Stimulated activated CD8-positive, alpha-beta memory T cell treated with anti-CD3 and anti-CD28 coated beads, Interleukin-4, amount 100 ng/mL, for 4 hours (primary cell): ENCODE data around the gene ZNF100.
"Not testable (repeated sequence)": the region's sequence is repeated elsewhere in the genome, so short reads cannot be mapped to it uniquely, and the experiment has no call there.

Source experiments
- DNase-seq, 2 donors: peaks; one replicate each; pipeline ENCODE4 v3.0.0-alpha.2; 2020; ENCODE audit warnings: low read depth in 2 of 2, low spot score in 1 of 2

Gene ZNF100

DNA sequence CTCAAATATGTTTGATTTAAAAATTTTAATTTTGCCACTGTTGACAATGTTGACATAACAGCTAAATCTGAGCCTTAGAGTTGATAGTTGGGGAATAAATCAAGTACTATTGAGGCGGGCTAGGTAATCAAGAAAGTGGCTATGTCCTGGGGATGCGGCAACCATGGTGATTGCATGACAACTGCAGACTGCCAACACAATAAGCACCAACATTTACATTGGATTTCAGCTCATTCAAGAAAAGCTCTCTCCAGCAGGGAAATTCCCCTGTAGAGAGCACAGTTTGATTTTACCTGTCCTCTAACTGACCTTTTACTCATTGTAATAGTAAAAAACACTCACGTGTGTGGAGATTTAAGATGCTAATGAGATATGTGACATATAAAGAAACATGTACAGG lies 63.1 kb downstream of the ZNF100 start:
- DNase-seq, result no peak

DNA sequence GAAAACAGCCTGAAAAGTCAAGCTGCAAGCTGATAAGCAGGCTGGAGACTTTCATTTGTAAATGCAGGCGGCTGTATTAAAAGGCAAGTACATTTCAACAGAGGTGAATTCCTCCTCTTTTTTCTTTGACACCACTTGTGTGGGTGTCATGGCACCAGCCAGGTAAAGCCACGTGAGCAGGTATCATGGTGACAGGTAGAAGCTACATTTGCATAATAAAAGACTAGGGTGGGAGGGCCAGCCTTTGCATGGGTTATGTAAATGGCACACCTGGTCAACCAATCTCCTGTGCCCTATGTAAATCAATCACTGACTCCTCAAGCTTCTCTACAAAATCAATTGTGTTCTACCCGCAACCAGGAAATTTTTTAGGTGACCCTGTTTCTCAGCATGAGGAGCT lies 68.2 kb downstream of the ZNF100 start:
- DNase-seq, result no peak

GRCh38 chr19:21698215-21698614 lies 69.2 kb downstream of the ZNF100 start:
- no peak for DNase-seq

DNA sequence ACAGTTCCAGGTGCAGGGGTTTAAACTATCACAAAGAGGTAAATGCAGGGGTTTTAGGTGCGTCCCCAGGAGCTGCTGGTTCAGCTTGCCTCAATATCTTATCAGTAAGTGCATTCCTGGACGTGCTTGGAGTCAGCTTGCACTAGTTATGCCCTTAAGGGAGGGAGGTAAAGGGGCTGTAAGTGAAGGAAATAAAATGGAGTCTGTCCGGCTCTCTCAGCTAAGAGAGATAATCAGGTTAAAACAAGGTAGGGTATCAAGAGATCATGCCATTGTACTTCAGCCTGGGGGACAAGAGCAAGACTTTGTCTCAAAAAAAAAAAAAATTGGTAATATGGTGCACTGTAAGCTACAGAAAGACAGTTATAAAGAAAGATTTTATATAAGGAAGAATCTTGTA lies 69.7 kb downstream of the ZNF100 start:
- DNase-seq, result no peak

GRCh38 chr19:21694171-21694906 lies 73.0 kb downstream of the ZNF100 start:
- no peak for DNase-seq

GRCh38 chr19:21693399-21693798 lies 74.0 kb downstream of the ZNF100 start:
- DNase-seq, result no peak

DNA sequence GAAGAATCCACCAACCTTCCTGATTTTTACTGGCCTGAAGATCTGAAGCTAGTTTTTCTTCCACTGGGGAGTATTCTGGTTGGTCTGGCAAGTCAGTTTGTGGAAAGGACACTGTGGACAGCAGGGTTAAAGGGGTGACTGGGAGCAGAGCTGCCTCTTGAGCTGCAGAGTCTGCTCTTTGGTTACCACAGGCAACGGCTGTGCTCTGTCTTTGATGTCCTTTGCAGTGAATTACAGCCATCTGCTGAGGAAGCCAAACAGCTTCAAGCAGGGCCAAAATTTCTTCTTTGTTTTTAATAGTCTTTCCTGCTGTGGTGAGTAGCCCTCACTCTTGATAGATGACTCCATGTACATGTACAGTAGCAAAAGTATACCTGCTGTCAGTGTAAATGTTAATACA lies 75.7 kb downstream of the ZNF100 start:
- no peak for DNase-seq

GRCh38 chr19:21688464-21688863 lies 78.9 kb downstream of the ZNF100 start:
- DNase-seq, result no peak

DNA sequence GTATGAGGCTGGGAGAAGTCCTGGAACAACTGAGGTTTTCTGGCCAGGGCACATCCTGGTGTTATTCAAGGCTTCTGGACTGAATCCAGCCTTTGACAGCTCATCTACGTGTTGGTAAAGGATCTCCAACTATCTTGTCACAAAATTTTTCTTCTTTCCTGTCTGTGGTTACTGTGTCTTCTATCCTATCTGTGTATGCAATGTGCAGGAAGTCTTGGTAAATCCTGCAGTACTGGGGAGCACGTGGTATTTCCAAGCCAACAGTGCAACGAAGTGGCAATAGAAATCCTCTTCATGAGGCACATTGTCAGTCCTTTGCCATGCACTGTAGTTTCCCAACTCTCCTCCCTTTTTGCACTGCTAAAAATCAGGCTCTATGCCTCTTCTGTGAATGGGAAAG lies 86.7 kb downstream of the ZNF100 start:
- DNase-seq, result no peak

- DNase-seq, result no peak
Observed at GRCh38 chr19:21680026-21680425, 87.4 kb downstream of the ZNF100 start.

DNA sequence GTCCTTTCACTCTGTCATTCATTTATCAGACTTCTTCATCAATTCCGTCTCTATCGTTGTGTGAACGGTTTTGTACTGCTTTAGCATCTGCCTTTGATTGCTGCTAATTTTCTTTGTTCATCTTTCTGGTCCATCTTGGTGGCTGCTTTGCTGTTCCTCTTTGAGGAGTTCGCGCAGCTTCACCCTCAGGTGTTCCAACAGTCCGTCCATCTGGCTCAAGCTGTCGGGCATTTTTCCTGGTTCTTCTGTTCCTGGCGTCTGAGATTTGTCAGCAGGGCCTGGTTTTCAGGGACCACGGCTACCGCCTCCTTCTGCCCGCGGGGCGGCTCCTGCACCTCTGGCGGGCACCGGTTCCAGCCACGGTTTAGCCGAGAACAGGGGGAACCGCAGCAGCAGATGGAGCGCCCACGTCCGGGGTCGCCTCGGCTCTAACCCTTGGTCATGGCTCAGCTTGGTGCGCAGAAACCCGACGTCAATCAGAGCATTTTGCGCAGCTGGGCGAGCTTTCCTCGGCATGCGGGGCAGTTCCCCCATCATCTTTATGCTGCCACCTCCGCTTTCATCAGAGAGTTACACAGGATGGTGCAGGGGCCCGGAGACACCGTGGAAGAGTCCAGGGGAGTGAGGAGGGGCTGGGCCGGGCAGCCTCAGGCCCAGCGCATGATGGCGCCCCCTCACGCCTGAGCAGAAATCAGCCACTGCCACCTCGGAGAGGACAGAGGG lies 89.5 kb downstream of the ZNF100 start:
- DNase-seq, result no peak

- no peak for DNase-seq
Observed at GRCh38 chr19:21674454-21674853, 92.9 kb downstream of the ZNF100 start.

- DNase-seq, result not testable (repeated sequence)
Observed at GRCh38 chr19:21673479-21673878, 93.9 kb downstream of the ZNF100 start.
